HepG2 (cell line): ENCODE results near the gene CD300LF. TPM values are rescaled to one million over a fixed set of nuclear protein-coding genes. Genes with fewer than 3 reads are reported as not detected.

ENCODE experiments used
- CHD2 ChIP-seq: IDR thresholded peaks from 2 replicates; pipeline ENCODE4 v1.6.1; 2011; ENCODE audit warnings: low read depth, low read length, improper control_type of control experiment
- DR1 ChIP-seq: sonication (generic); formaldehyde crosslinking; IDR thresholded peaks from 2 replicates; pipeline ENCODE4 v1.8.0; 2021; ENCODE audit warnings: mild to moderate bottlenecking, missing genetic modification reagents, inconsistent platforms
- GTF3A ChIP-seq: sonication (generic); formaldehyde crosslinking; conservative IDR thresholded peaks from 2 replicates; pipeline ENCODE4 v1.4.0; 2020; ENCODE audit warnings: mild to moderate bottlenecking, missing genetic modification reagents
- HMGXB3 ChIP-seq: sonication (generic); formaldehyde crosslinking; IDR thresholded peaks from 2 replicates; pipeline ENCODE4 v1.4.0; 2020; ENCODE audit warnings: missing genetic modification reagents, borderline replicate concordance
- NR3C1 ChIP-seq: sonication (generic); formaldehyde crosslinking; IDR thresholded peaks from 2 replicates; pipeline ENCODE4 v1.4.0; 2020; ENCODE audit warnings: missing genetic modification reagents
- NRL ChIP-seq: sonication (generic); formaldehyde crosslinking; IDR thresholded peaks from 2 replicates; pipeline ENCODE4 v1.5.0; 2020; ENCODE audit warnings: missing genetic modification reagents, mild to moderate bottlenecking, moderate library complexity, borderline replicate concordance
- RXRA ChIP-seq: sonication (generic); formaldehyde crosslinking; IDR thresholded peaks from 2 replicates; pipeline ENCODE4 v1.5.1; 2020; ENCODE audit warnings: missing genetic modification reagents
- SRSF9 ChIP-seq: fragments of 200-400 bp; formaldehyde crosslinking; IDR thresholded peaks from 2 replicates; pipeline ENCODE4 v1.6.1; 2018; ENCODE audit warnings: borderline replicate concordance, mild to moderate bottlenecking, low read depth, low read length; ENCODE audit not compliant: insufficient read depth, poor library complexity, severe bottlenecking
- THYN1 ChIP-seq: sonication (generic); formaldehyde crosslinking; IDR thresholded peaks from 2 replicates; pipeline ENCODE4 v1.8.1; 2023; ENCODE audit warnings: low read depth, mild to moderate bottlenecking, moderate library complexity, missing genetic modification reagents, borderline replicate concordance
- UBTF ChIP-seq: sonication (generic); formaldehyde crosslinking; IDR thresholded peaks from 2 replicates; pipeline ENCODE4 v1.4.0; 2020; ENCODE audit warnings: mild to moderate bottlenecking, missing genetic modification reagents
- ZNF136 ChIP-seq: sonication (generic); formaldehyde crosslinking; IDR thresholded peaks from 2 replicates; pipeline ENCODE4 v1.8.1; 2022; ENCODE audit warnings: low read depth, mild to moderate bottlenecking, moderate library complexity, missing genetic modification reagents
- ZNF660 ChIP-seq: sonication (generic); formaldehyde crosslinking; IDR thresholded peaks from 2 replicates; pipeline ENCODE4 v1.5.1; 2020; ENCODE audit warnings: mild to moderate bottlenecking, low read depth, missing genetic modification reagents, borderline replicate concordance
- ZNF747 ChIP-seq: sonication (generic); formaldehyde crosslinking; IDR thresholded peaks from 2 replicates; pipeline ENCODE4 v1.8.1; 2023; ENCODE audit warnings: missing genetic modification reagents, mild to moderate bottlenecking, borderline replicate concordance
- ZNF761 ChIP-seq: sonication (generic); formaldehyde crosslinking; conservative IDR thresholded peaks from 2 replicates; pipeline ENCODE4 v1.4.0; 2020; ENCODE audit warnings: mild to moderate bottlenecking, missing genetic modification reagents
- polyA plus RNA-seq, 8 experiments: library from polyadenylated mRNA; depleted of rRNA in 3 of 8; stranded (reverse) in 7 of 8; unstranded in 1 of 8; fragments of >200 nt; fragmentation: Illumina TruSeq in 4 of 8; extraction: Trizol in 4 of 8; gene quantifications; 2 replicates each; pipeline versions ENCODE4 v1.2.1 to v1.2.3, GENCODE V29; 2011 to 2016; ENCODE audit warnings: low read depth in 4 of 8, missing spikeins in 1 of 8, mixed read lengths in 1 of 8; ENCODE audit not compliant: insufficient read depth in 1 of 8
- total RNA-seq, 5 experiments: library from RNA; depleted of rRNA; stranded (reverse); fragments of >200 nt; fragmentation: Illumina TruSeq; extraction: Trizol; gene quantifications; 2 replicates each; pipeline ENCODE4 v1.2.3, GENCODE V29; 2016; ENCODE audit warnings: low read depth in 1 of 5
- TF ChIP-seq, protein P1 (sequence below): sonication (generic); formaldehyde crosslinking; IDR thresholded peaks from 2 replicates; pipeline ENCODE4 v1.8.0; 2022; ENCODE audit warnings: low read depth, missing genetic modification reagents

CD300LF gene
- total and polyA plus RNA-seq, 2 of the 13 experiments (the other 11 are each of a cell fraction or from before 2014, with no cell fraction given) = not detected

DNA sequence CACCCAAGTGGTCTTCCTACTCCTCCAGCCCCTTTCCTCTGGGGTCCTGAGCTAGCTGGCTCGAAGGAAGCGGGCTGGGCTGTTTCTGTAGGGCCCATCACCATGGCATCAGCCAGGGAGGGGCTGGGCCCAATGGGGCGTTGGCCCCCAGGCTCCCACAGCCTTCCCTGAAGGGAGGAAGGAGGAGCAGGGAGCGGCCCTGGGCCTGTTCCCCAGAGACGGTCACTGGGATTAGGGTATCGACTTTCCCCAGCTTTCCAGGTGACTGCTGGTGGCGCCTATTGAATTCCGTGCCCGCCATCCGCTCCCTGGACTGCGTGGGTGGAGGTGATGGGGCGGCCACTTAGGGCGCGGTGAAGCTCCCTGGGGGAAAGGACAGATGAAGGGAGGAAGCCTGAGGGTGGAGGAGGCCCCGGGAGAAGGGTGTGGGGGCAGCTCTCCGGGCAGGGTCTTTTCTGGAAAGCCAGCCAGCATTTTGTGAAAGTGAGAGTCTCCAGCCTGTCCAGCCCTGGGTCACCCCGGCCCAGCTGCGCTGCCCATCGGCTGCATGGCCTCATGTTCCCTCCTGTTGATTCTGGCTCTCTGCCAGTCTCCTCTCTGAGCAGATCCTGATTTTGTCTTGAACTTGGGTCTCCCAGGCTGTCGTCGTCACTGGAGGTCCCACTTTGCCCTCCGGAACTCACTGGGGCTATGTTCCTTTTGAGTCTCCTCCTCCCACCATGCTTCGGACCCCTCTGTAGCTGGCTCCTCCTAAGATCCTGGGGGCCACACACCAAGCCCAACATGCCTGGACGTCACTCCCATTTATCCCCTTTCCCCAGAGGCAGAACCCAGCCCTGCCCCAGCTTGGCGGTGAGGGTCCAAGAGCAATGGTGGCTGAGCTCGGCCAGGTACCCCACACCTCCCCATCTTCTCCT is 45.5 kb upstream of the CD300LF start (continued):
- TF ChIP-seq, protein P1, sequence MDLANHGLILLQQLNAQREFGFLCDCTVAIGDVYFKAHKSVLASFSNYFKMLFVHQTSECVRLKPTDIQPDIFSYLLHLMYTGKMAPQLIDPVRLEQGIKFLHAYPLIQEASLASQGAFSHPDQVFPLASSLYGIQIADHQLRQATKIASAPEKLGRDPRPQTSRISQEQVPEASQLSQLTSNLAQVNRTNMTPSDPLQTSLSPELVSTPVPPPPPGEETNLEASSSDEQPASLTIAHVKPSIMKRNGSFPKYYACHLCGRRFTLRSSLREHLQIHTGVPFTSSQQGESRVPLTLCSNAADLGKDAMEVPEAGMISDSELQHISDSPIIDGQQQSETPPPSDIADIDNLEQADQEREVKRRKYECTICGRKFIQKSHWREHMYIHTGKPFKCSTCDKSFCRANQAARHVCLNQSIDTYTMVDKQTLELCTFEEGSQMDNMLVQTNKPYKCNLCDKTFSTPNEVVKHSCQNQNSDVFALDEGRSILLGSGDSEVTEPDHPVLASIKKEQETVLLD (CRISPR knock-in tag) = no peak
- TF ChIP-seq THYN1 (CRISPR knock-in tag) (no peak), SRSF9 (no peak), DR1 (CRISPR knock-in tag) (no peak), RXRA (CRISPR knock-in tag) (no peak), NR3C1 (CRISPR knock-in tag) (no peak), GTF3A (CRISPR knock-in tag) (no peak), CHD2 (no peak), ZNF761 (CRISPR knock-in tag) (no peak), NRL (CRISPR knock-in tag) (no peak; the same call in none of the 2 replicates), UBTF (CRISPR knock-in tag) (no peak), ZNF747 (CRISPR knock-in tag) (no peak), HMGXB3 (CRISPR knock-in tag) (no peak), ZNF660 (no peak), ZNF136 (no peak)
